DND-41 (cell line): ENCODE data around the gene SPIB.

Experiments
- ATAC-seq: fragments of 200-7000 bp; cut with Tn5 transposase; 3 replicates; pipeline ENCODE4 v1.9.1; 2021; ENCODE audit warnings: low read depth; ENCODE audit not compliant: insufficient read depth
- DNase-seq: peaks from one replicate; pipeline ENCODE4 v3.0.0-alpha.2; 2020
- H2AFZ ChIP-seq: 2 replicates; pipeline ENCODE4 v1.6.0; 2012; ENCODE audit warnings: low read depth, low read length
- H3K27ac ChIP-seq: 2 replicates; pipeline ENCODE4 v1.5.1; 2012; ENCODE audit warnings: low read length, inconsistent platforms
- H3K27me3 ChIP-seq: fragments of 200-600 bp; sonication (generic); 2 replicates; pipeline ENCODE4 v1.6.0; 2012; ENCODE audit warnings: low read length, mild to moderate bottlenecking, inconsistent platforms; ENCODE audit not compliant: insufficient read depth, poor library complexity
- H3K36me3 ChIP-seq: 2 replicates; pipeline ENCODE4 v1.5.1; 2012; ENCODE audit warnings: low read length, inconsistent platforms; ENCODE audit not compliant: insufficient read depth
- H3K4me1 ChIP-seq: 2 replicates; pipeline ENCODE4 v1.5.1; 2012; ENCODE audit warnings: mild to moderate bottlenecking, low read length; ENCODE audit not compliant: insufficient read depth
- H3K4me2 ChIP-seq: 2 replicates; pipeline ENCODE4 v1.6.0; 2012; ENCODE audit warnings: mild to moderate bottlenecking, moderate library complexity, low read length, inconsistent platforms; ENCODE audit not compliant: insufficient read depth
- H3K4me3 ChIP-seq, 2 experiments: fragments of 200-600 bp in 1 of 2; shearing (Covaris generic) in 1 of 2; 2 replicates each; pipeline ENCODE4 v1.5.1; 2012 to 2016; ENCODE audit warnings: inconsistent platforms in 2 of 2, low read length in 2 of 2, mild to moderate bottlenecking in 2 of 2, low read depth in 1 of 2, moderate library complexity in 1 of 2
- H3K79me2 ChIP-seq: 2 replicates; pipeline ENCODE4 v1.6.0; 2012; ENCODE audit warnings: low read length, inconsistent platforms; ENCODE audit not compliant: insufficient read depth
- H3K9ac ChIP-seq: 2 replicates; pipeline ENCODE4 v1.6.0; 2012; ENCODE audit warnings: low read depth, mild to moderate bottlenecking, inconsistent platforms, low read length, moderate library complexity
- H3K9me3 ChIP-seq: 2 replicates; pipeline ENCODE4 v1.5.1; 2012; ENCODE audit warnings: low read length, moderate library complexity, mild to moderate bottlenecking, inconsistent platforms; ENCODE audit not compliant: insufficient read depth, severe bottlenecking
- H4K20me1 ChIP-seq: 2 replicates; pipeline ENCODE4 v1.6.0; 2012; ENCODE audit warnings: low read length; ENCODE audit not compliant: insufficient read depth
- CTCF ChIP-seq: IDR thresholded peaks from 2 replicates; pipeline ENCODE4 v1.5.1; 2012; ENCODE audit warnings: borderline replicate concordance, low read length, moderate library complexity, mild to moderate bottlenecking; ENCODE audit not compliant: poor library complexity, severe bottlenecking; ENCODE audit errors: extremely low read depth
- EZH2 ChIP-seq: IDR thresholded peaks from 3 replicates; pipeline ENCODE4 v1.6.1; 2012; ENCODE audit warnings: borderline replicate concordance, low read depth, mild to moderate bottlenecking, moderate library complexity, low read length, inconsistent platforms; ENCODE audit not compliant: severe bottlenecking

The SPIB gene

GRCh38 chr19:50381881-50382729 lies 36.6 kb upstream of the SPIB start:
- Histone ChIP-seq H2AFZ (no peak overlapping the region), H3K27ac (no peak overlapping the region), H3K4me3 (no peak overlapping the region), H3K36me3 (peaks cover 71% of the 10 kb centered on the region), H3K27me3 (no peaks in the 10 kb centered on the region), H3K4me2 (no peak overlapping the region), H4K20me1 (peaks cover 56% of the 10 kb centered on the region), H3K79me2 (peaks cover 40% of the 10 kb centered on the region), H3K9ac (no peak overlapping the region), H3K9me3 (no peaks in the 10 kb centered on the region), H3K4me1 (peaks cover 34% of the 10 kb centered on the region)
- TF ChIP-seq EZH2 (no peak), CTCF (no peak)
- DNase-seq (no peak), ATAC-seq (no peak)

GRCh38 chr19:50383001-50383851 lies 35.5 kb upstream of the SPIB start:
- ATAC-seq = no peak; the same call in 2 of the 3 replicates
- peak overlapping the region; percentile 87 for H2AFZ ChIP-seq

GRCh38 chr19:50383852-50384684 lies 34.7 kb upstream of the SPIB start, which contains the start of gene POLD1:
TSS of gene POLD1 (plus strand) at chr19:50384347. CDS start at chr19:50398852, 14,505 bp downstream.
- TF ChIP-seq CTCF = no peak
- TF ChIP-seq EZH2 = no peak
- DNase-seq (peak; percentile 98), ATAC-seq (peak; percentile 89)
- Histone ChIP-seq H3K9ac (peak within 1 kb of the TSS; percentile 80), H3K27me3 (no peaks in the 10 kb centered on the region), H2AFZ (peak within 1 kb of the TSS; percentile 87), H3K36me3 (peaks cover 72% of the 10 kb centered on the region), H3K79me2 (peaks cover 49% of the 10 kb centered on the region), H3K4me3 (peak within 1 kb of the TSS; percentile 98 to 100; a peak in 3 of 4 replicates), H3K27ac (peak within 1 kb of the TSS; percentile 89), H3K4me1 (peaks cover 32% of the 10 kb centered on the region), H3K9me3 (no peaks in the 10 kb centered on the region), H3K4me2 (peak within 1 kb of the TSS; percentile 100), H4K20me1 (peaks cover 50% of the 10 kb centered on the region)

More at GRCh38 chr19:50383001-50383851, 35.5 kb upstream of the SPIB start:
- Histone ChIP-seq H3K4me2 (peak overlapping the region; percentile 100), H3K36me3 (peaks cover 72% of the 10 kb centered on the region), H3K9ac (peak overlapping the region; percentile 80), H3K9me3 (no peaks in the 10 kb centered on the region), H3K4me1 (peaks cover 32% of the 10 kb centered on the region), H3K27me3 (no peaks in the 10 kb centered on the region), H3K4me3 (peak overlapping the region in 1 of 2 experiments; percentile 100; a peak in 3 of 4 replicates), H3K79me2 (peaks cover 41% of the 10 kb centered on the region), H3K27ac (peak overlapping the region; percentile 79), H4K20me1 (peaks cover 56% of the 10 kb centered on the region)
- DNase-seq = no peak
- TF ChIP-seq CTCF (no peak), EZH2 (no peak)
